Measurements from ENCODE around the gene FAM222A. TPM values are rescaled to one million over a fixed set of nuclear protein-coding genes. Genes with fewer than 3 reads are reported as not detected.

The FAM222A gene
- total RNA-seq, 1 donor from 2014 or later, result 6.2 TPM

- intact Hi-C loops (cut with DNase I), result no loop called here
- peak; percentile 37 for ATAC-seq
- Histone ChIP-seq H3K27me3 (no peaks in the 10 kb centered on the region), H3K36me3 (no peaks in the 10 kb centered on the region), H3K27ac (no peak overlapping the region), H3K4me3 (no peak overlapping the region), H3K9me3 (no peaks in the 10 kb centered on the region), H3K4me1 (no peaks in the 10 kb centered on the region)
- no peak for TF ChIP-seq CTCF (IDR thresholded peaks at IDR 0.05)
- no peak for DNase-seq
Measured at GRCh38 chr12:109817627-109818231, 104.1 kb downstream of the FAM222A start.

GRCh38 chr12:109818253-109818652 lies 104.6 kb downstream of the FAM222A start:
- intact Hi-C loops (cut with DNase I), result no loop called here
- ATAC-seq, result no peak
- Histone ChIP-seq H3K4me3 (no peak overlapping the region), H3K9me3 (no peaks in the 10 kb centered on the region), H3K27ac (no peak overlapping the region), H3K36me3 (no peaks in the 10 kb centered on the region), H3K4me1 (no peaks in the 10 kb centered on the region), H3K27me3 (no peaks in the 10 kb centered on the region)
- no peak for TF ChIP-seq CTCF (IDR thresholded peaks at IDR 0.05)
- DNase-seq, result no peak

- Histone ChIP-seq H3K36me3 (no peaks in the 10 kb centered on the region), H3K4me1 (no peaks in the 10 kb centered on the region), H3K27ac (no peak overlapping the region), H3K27me3 (no peaks in the 10 kb centered on the region), H3K4me3 (no peak overlapping the region), H3K9me3 (no peaks in the 10 kb centered on the region)
- ATAC-seq (peak; percentile 33), DNase-seq (no peak)
- no peak for TF ChIP-seq CTCF (IDR thresholded peaks at IDR 0.05)
- intact Hi-C loops (cut with DNase I), result no loop called here
Measured at GRCh38 chr12:109818905-109819500, 105.4 kb downstream of the FAM222A start.

Other genes starting within 250 kb of the FAM222A start
- gene KCTD10, start 236.5 kb upstream of the FAM222A start, total RNA-seq, result 66.8 TPM
- 39.1 TPM for gene UBE3B, start 236.2 kb upstream of the FAM222A start, total RNA-seq
- gene MMAB, start 140.3 kb upstream of the FAM222A start, total RNA-seq, result 58.0 TPM
- 27.3 TPM for gene MVK, start 140.0 kb upstream of the FAM222A start, total RNA-seq
- 4.5 TPM for gene TRPV4, start 119.6 kb downstream of the FAM222A start, total RNA-seq
- 44.0 TPM for gene GLTP, start 166.7 kb downstream of the FAM222A start, total RNA-seq
- 16.5 TPM for gene TCHP, start 186.4 kb downstream of the FAM222A start, total RNA-seq